IMR-90 (cell line): ENCODE data around the gene PIAS3. TPM values are rescaled to one million over a fixed set of nuclear protein-coding genes. Genes with fewer than 3 reads are reported as not detected.

ENCODE experiments used
- ATAC-seq: fragments of 200-7000 bp; cut with Tn5 transposase; 2 replicates; pipeline ENCODE4 v1.9.1; 2020; ENCODE audit warnings: low read depth, mild to moderate bottlenecking, moderate library complexity
- BruUV-seq: library from RNA; stranded (reverse); fragments of 400-500 nt; replicated peaks from 2 replicates; lab custom pipeline; 2021; lab: Mats Ljungman, UMichigan
- CTCF ChIA-PET: fragments of 300-600 bp; formaldehyde crosslinking; extraction: SDS; loops from one replicate; lab custom pipeline; 2021; ENCODE audit warnings: antibody characterized with exemption; lab: Yijun Ruan, JAX
- POLR2A ChIA-PET: fragments of 300-600 bp; sonication (Branson Sonifier 250); formaldehyde crosslinking; loops from one replicate; lab custom pipeline; 2022; ENCODE audit warnings: antibody characterized with exemption; ENCODE audit not compliant: unreplicated experiment; lab: Charles Lee
- DNase-seq: peaks from one replicate; pipeline ENCODE4 v3.0.0; 2013
- H2AFZ ChIP-seq: replicated peaks from 2 replicates; pipeline ENCODE3; 2013; ENCODE audit warnings: low read length, mild to moderate bottlenecking; ENCODE audit not compliant: poor library complexity
- H2AK5ac ChIP-seq: 2 replicates; pipeline ENCODE4 v1.6.1; 2013; ENCODE audit warnings: low read depth, low read length, inconsistent platforms
- H2AK9ac ChIP-seq: replicated peaks from 2 replicates; pipeline ENCODE3; 2013; ENCODE audit warnings: mild to moderate bottlenecking, low read depth, low read length, moderate library complexity; ENCODE audit not compliant: poor library complexity
- H2BK120ac ChIP-seq: 2 replicates; pipeline ENCODE4 v1.6.1; 2013; ENCODE audit warnings: low read depth, low read length, inconsistent platforms
- H2BK15ac ChIP-seq: 3 replicates; pipeline ENCODE4 v1.6.1; 2013; ENCODE audit warnings: low read depth, low read length, inconsistent platforms
- H2BK20ac ChIP-seq: 2 replicates; pipeline ENCODE4 v1.6.1; 2013; ENCODE audit warnings: low read depth, mild to moderate bottlenecking, inconsistent platforms, low read length, moderate library complexity
- H2BK5ac ChIP-seq: 2 replicates; pipeline ENCODE4 v1.6.1; 2013; ENCODE audit warnings: mild to moderate bottlenecking, low read depth, low read length, inconsistent platforms; ENCODE audit not compliant: poor library complexity, severe bottlenecking
- H3K14ac ChIP-seq: replicated peaks from 2 replicates; pipeline ENCODE4 v1.6.1; 2013; ENCODE audit warnings: low read depth, low read length, inconsistent platforms
- H3K18ac ChIP-seq: 2 replicates; pipeline ENCODE4 v1.6.1; 2013; ENCODE audit warnings: low read depth, low read length, control low read depth
- H3K23ac ChIP-seq: 2 replicates; pipeline ENCODE4 v1.6.1; 2013; ENCODE audit warnings: low read depth, low read length, inconsistent platforms
- H3K27ac ChIP-seq: 2 replicates; pipeline ENCODE4 v1.5.1; 2013; ENCODE audit warnings: mild to moderate bottlenecking, control low read depth, low read length; ENCODE audit not compliant: insufficient read depth
- H3K27me3 ChIP-seq: 2 replicates; pipeline ENCODE4 v1.6.1; 2013; ENCODE audit warnings: low read length; ENCODE audit not compliant: control insufficient read depth, insufficient read depth
- H3K36me3 ChIP-seq: 2 replicates; pipeline ENCODE4 v1.6.1; 2013; ENCODE audit warnings: low read length, mixed read lengths; ENCODE audit not compliant: control insufficient read depth, insufficient read depth
- H3K4ac ChIP-seq: 2 replicates; pipeline ENCODE4 v1.6.1; 2013; ENCODE audit warnings: low read depth, low read length, inconsistent platforms
- H3K4me1 ChIP-seq: 2 replicates; pipeline ENCODE4 v1.6.1; 2013; ENCODE audit warnings: low read length, mixed read lengths; ENCODE audit not compliant: control insufficient read depth, insufficient read depth
- H3K4me2 ChIP-seq: 2 replicates; pipeline ENCODE4 v1.6.1; 2013; ENCODE audit warnings: low read depth, mild to moderate bottlenecking, control low read depth, low read length, moderate library complexity
- H3K4me3 ChIP-seq: 2 replicates; pipeline ENCODE4 v1.5.1; 2013; ENCODE audit warnings: low read depth, mild to moderate bottlenecking, control low read depth, low read length, moderate library complexity; ENCODE audit not compliant: insufficient read depth
- H3K56ac ChIP-seq: 2 replicates; pipeline ENCODE4 v1.6.1; 2013; ENCODE audit warnings: low read length, inconsistent platforms; ENCODE audit not compliant: insufficient read depth; ENCODE audit errors: extremely low read depth
- H3K79me1 ChIP-seq, 2 experiments: 2 replicates each; pipeline ENCODE4 v1.6.1; 2013; ENCODE audit warnings: low read length in 2 of 2, inconsistent platforms in 1 of 2, low read depth in 1 of 2
- H3K9ac ChIP-seq: 2 replicates; pipeline ENCODE4 v1.6.1; 2013; ENCODE audit warnings: low read depth, low read length, control low read depth
- H3K9me1 ChIP-seq: 2 replicates; pipeline ENCODE4 v1.6.1; 2013; ENCODE audit warnings: low read length, inconsistent platforms; ENCODE audit not compliant: insufficient read depth
- H3K9me3 ChIP-seq: 2 replicates; pipeline ENCODE4 v1.6.1; 2013; ENCODE audit warnings: low read length; ENCODE audit not compliant: control insufficient read depth, insufficient read depth
- H4K20me1 ChIP-seq: 2 replicates; pipeline ENCODE4 v1.6.1; 2013; ENCODE audit warnings: low read length, inconsistent platforms; ENCODE audit not compliant: insufficient read depth
- H4K5ac ChIP-seq: 2 replicates; pipeline ENCODE4 v1.6.1; 2013; ENCODE audit warnings: mild to moderate bottlenecking, low read depth, low read length, control low read depth
- H4K8ac ChIP-seq, 2 experiments: 2 replicates each; pipeline ENCODE4 v1.6.1; 2013; ENCODE audit warnings: low read depth in 2 of 2, low read length in 2 of 2, control low read depth in 1 of 2, inconsistent platforms in 1 of 2
- H4K91ac ChIP-seq: 2 replicates; pipeline ENCODE4 v1.6.1; 2013; ENCODE audit warnings: low read depth, low read length, inconsistent platforms; ENCODE audit not compliant: insufficient read depth
- CHD1 ChIP-seq: IDR thresholded peaks from 2 replicates; pipeline ENCODE4 v1.6.1; 2012; ENCODE audit warnings: low read depth, low read length, improper control_type of control experiment
- ELK1 ChIP-seq: fragments of 150-350 bp; IDR thresholded peaks from 2 replicates; pipeline ENCODE4 v1.6.1; 2016; ENCODE audit warnings: low read depth, mild to moderate bottlenecking, low read length, moderate library complexity, borderline replicate concordance
- FOS ChIP-seq: fragments of 150-350 bp; IDR thresholded peaks from 2 replicates; pipeline ENCODE4 v1.6.1; 2016; ENCODE audit warnings: low read depth, low read length
- MAFK ChIP-seq: IDR thresholded peaks from 2 replicates; pipeline ENCODE4 v1.6.1; 2012; ENCODE audit warnings: low read depth, low read length, improper control_type of control experiment
- MAZ ChIP-seq: IDR thresholded peaks from 2 replicates; pipeline ENCODE4 v1.6.1; 2012; ENCODE audit warnings: low read depth, mild to moderate bottlenecking, low read length, improper control_type of control experiment, moderate library complexity, borderline replicate concordance
- NFE2L2 ChIP-seq: fragments of 150-350 bp; IDR thresholded peaks from 2 replicates; pipeline ENCODE4 v1.6.1; 2016; ENCODE audit warnings: low read depth, mild to moderate bottlenecking, low read length
- POLR2A ChIP-seq: IDR thresholded peaks from 2 replicates; pipeline ENCODE4 v1.6.1; 2012; ENCODE audit warnings: mild to moderate bottlenecking, low read depth, low read length
- RCOR1 ChIP-seq: IDR thresholded peaks from 2 replicates; pipeline ENCODE4 v1.6.1; 2012; ENCODE audit warnings: mild to moderate bottlenecking, low read length, improper control_type of control experiment; ENCODE audit not compliant: insufficient replicate concordance
- WGBS, 2 experiments: methylation state at CpG; one replicate each; pipeline versions ENCODE4 v1.1.5 to v1.1.7; 2013; ENCODE audit warnings: missing lambda C conversion rate in 2 of 2; ENCODE audit not compliant: insufficient read length in 1 of 2; ENCODE audit errors: extremely low coverage in 2 of 2; 5-methylcytosine and 5-hydroxymethylcytosine counted together
- dilution Hi-C: fragments of 300-500 bp; cut with HindIII; formaldehyde crosslinking; loops from one replicate; pipeline ENCODE4 v1.14.3; 2018; ENCODE audit warnings: low sequenced_read_pairs; ENCODE audit not compliant: unreplicated experiment
- in situ Hi-C: fragments of 300-500 bp; cut with MboI; formaldehyde crosslinking; loops from 3 replicates; pipeline ENCODE4 v1.14.3; 2019; ENCODE audit warnings: low sequenced_read_pairs, inconsistent platforms, mixed read lengths
- intact Hi-C: fragments of 100-400 bp; cut with micrococcal nuclease; formaldehyde crosslinking; loops from 2 replicates; pipeline ENCODE4 v1.10.0; 2022
- polyA plus RNA-seq, 3 experiments: library from polyadenylated mRNA; depleted of rRNA; stranded (reverse); fragments of >200 nt; gene quantifications; 2 replicates each; pipeline ENCODE4 v1.2.3, GENCODE V29; 2012; ENCODE audit warnings: low replicate concordance in 1 of 3
- total RNA-seq: library from RNA; depleted of rRNA; stranded (reverse); fragments of >200 nt; gene quantifications from 2 replicates; pipeline ENCODE4 v1.2.3, GENCODE V29; 2012

Gene PIAS3
- total and polyA plus RNA-seq, 2 of the 4 experiments (the other 2 are of a cell fraction): 11.1 to 53.7 TPM

GRCh38 chr1:145886390-145886789 lies 27.5 kb upstream of the PIAS3 start:
- POLR2A ChIA-PET: no interaction called here
- H2BK5ac ChIP-seq: no peak overlapping the region
- in situ Hi-C loops: no loop called here
- no TSS peak for BruUV-seq
- no peak overlapping the region for H2BK120ac ChIP-seq
- no peak overlapping the region for H4K5ac ChIP-seq
- H3K4me3 ChIP-seq: peak overlapping the region; percentile 71
- 0 out of 2 replicates have a peak, but pooled peaks cover 3% of the 10 kb centered on the region for H3K9me1 ChIP-seq
- no peak overlapping the region for H4K91ac ChIP-seq
- H3K27me3 ChIP-seq: peaks cover 3% of the 10 kb centered on the region; the same call in 1 of the 2 replicates
- H4K20me1 ChIP-seq: no peaks in the 10 kb centered on the region
- DNase-seq (no peak), ATAC-seq (no peak)
- H3K56ac ChIP-seq: no peak overlapping the region
- H3K36me3 ChIP-seq: no peaks in the 10 kb centered on the region
- 40% methylated on average over 4 of the region's 11 CpGs; no CpG with 5 or more reads in 1 of the 2 experiments for WGBS, 2 experiments
- H2AK9ac ChIP-seq: no peak overlapping the region
- H3K9me3 ChIP-seq: no peaks in the 10 kb centered on the region
- no peak overlapping the region for H3K14ac ChIP-seq
- peak overlapping the region; percentile 70 for H3K4me2 ChIP-seq
- no peak overlapping the region for H3K27ac ChIP-seq
- no peak overlapping the region for H2AK5ac ChIP-seq
- dilution Hi-C loops: no loop called here
- TF ChIP-seq MAZ (no peak), CHD1 (no peak), MAFK (no peak), ELK1 (no peak), RCOR1 (no peak), POLR2A (no peak), NFE2L2 (no peak), FOS (no peak)
- no peak overlapping the region for H3K18ac ChIP-seq
- H3K9ac ChIP-seq: no peak overlapping the region
- intact Hi-C loops: no loop called here
- CTCF ChIA-PET: no interaction called here
- no peak overlapping the region for H3K23ac ChIP-seq
- peaks cover 5% of the 10 kb centered on the region; the same call in 1 of the 2 replicates for H3K4me1 ChIP-seq
- no peak overlapping the region for H3K4ac ChIP-seq
- H2AFZ ChIP-seq: no peak overlapping the region
- H2BK15ac ChIP-seq: no peak overlapping the region
- no peaks in the 10 kb centered on the region for H3K79me1 ChIP-seq
- no peak overlapping the region for H2BK20ac ChIP-seq
- no peak overlapping the region for H4K8ac ChIP-seq
